ENCODE data around the gene PLAC1.

The PLAC1 gene

DNA sequence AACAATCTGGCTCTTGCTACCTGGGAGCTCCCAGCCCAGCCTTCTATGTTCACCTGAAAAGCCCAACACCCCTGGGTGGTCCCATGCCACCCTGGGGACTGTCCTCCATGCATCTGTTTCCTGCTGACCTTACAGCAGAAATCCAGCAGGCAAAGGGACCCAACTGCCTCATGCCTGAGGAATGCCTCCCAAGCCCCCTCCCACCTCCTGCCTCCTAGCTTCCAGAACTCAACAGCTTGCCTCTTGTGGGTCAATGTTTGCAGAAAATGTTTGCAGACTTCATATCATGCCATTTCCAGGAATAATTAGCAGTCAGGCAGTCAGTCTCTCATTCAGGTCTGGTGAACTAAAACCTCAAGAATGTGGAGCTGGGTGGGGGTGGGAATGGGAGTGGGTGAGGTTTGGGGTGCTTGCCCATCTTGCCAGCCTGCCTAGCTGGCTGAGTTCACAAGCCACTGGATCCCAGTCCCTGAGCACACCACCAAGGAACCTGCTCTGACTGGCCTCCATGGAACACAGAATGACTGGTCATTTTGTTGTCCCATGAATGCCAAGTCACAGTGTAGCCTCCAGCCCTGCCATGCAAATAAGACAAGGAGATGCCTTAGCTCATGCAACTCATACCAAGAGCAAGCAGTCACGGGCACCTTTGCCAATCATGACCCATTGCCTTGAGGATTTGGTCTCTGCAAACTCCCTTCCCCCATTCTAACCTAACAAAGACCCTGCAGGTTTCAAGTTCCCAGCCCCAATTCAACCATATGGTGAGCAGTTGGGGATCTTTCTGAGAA, 12.1 kb upstream of the PLAC1 start:
- no peak for DNase-seq

GRCh38 chrX:134669378-134670098, 11.3 kb upstream of the PLAC1 start:
- DNase-seq = no peak

GRCh38 chrX:134664202-134664601, 5.9 kb upstream of the PLAC1 start:
- DNase-seq = no peak

GRCh38 chrX:134661295-134661694, 3.0 kb upstream of the PLAC1 start:
- DNase-seq = no peak

- DNase-seq = no peak
Measured at GRCh38 chrX:134660627-134661026, 2.4 kb upstream of the PLAC1 start.

DNA sequence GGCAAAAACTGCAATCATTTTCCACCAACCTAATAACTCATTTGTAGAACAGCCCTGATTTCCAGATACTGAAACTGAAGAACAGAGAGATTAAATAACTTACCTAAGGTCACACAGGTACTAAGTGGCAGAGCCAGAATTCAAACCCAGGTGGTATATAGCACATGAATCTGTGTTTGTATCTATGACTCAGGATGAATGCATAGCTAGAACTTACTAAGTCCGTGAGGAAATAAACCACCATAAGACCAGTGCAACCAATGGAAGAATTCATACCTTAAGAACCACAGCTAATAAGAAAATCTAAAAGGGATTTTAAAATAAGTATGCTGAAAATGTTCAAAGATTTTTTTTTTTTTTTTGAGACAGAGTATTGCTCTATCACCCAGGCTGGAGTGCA, 1.5 kb upstream of the PLAC1 start:
- no peak for DNase-seq

DNA sequence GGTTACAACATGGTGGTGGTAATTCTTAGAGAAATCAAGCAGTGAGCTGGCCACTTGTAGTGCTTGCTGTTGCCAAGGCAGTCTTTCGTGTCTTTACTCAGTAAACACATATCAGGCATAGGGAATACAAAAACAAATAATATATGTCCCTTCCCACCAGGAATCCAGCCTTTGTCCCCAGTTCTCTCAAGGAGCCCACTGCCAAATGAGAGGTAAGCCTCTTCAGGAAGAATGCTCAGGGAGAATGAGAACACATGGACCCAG, 421 bp upstream of the PLAC1 start:
- no peak for DNase-seq

GRCh38 chrX:134654398-134655012, 3.8 kb downstream of the PLAC1 start:
- DNase-seq = peak in 1 of 5 experiments; percentile 52

DNA sequence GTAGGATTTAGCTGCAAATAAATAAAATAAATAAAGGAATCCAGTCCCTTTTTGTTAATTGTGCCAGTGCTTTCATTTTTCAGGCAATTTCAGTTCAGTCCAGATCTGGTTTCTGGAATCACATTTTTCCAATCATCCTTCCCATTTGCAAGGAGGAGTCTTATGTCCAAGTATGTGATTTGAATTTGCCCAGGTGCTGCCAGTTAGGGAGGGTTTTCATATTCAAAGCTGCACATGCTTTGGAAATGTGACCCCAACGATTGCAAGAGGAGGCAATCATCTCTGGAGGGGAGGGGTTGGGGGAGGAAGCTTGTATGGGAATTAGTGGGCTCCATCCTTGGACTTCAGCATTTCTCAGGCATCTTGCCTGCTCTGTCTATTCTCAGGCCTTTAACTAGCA, 4.4 kb downstream of the PLAC1 start:
- DNase-seq = no peak

DNA sequence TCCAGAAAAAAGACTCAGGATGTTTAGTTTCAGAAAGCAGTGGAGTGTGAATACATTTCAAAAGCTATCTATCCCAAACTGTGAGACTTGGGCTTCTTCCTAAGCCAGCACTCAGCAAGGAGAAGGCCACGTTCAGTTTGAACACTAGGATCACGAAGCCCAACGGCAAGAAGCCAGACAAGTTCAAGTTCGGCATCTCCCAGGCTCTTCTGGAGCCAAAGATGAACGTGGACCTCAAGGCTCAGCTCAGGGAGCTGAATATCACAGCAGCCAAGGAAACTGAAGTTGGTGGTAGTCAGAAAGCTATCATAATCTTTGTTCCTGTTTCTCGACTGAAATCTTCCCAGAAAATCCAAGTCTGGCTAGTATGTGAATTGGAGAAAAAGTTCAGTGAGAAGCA, 7.6 kb downstream of the PLAC1 start:
- no peak for DNase-seq

DNA sequence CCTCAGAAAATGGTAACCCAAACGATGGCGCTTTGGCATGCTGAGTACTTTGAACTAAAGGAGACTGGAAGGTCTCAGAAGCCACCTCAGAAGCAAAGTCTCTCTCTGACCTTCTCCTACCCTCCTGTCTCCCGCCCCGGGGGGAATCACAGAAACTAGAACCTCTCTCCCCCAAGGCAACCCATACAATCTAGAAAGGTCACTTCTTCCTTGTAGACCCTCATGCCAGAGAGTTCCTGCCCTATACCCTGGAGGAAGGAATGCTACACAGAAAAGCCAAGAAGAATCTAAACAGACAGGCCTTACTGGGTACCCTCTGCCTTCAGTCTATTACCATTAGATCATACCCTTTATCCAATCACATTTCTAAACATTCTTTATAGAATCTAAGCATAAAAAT, 8.5 kb downstream of the PLAC1 start:
- DNase-seq = no peak

DNA sequence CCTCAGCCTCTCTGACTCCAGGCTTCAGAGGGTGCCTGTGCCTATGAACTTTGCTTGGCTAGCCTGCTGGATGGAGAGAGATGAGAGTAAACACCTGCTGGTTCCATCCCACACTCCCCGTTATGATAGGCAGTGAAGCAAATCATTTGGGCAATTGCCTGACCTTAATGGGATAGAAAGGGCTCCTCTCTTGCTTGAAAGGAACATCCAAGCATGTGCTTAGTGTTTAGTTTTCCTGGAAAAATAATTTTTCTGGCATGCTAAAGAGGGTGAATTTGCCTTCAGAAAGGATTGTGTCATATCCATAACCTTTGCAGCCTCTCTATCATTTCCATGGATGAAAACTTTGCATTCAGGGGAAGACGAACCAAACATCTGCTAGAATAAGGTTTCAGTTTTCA, 10.8 kb downstream of the PLAC1 start:
- no peak for DNase-seq

- no peak for DNase-seq
Measured at GRCh38 chrX:134646691-134647090, 11.6 kb downstream of the PLAC1 start.

DNA sequence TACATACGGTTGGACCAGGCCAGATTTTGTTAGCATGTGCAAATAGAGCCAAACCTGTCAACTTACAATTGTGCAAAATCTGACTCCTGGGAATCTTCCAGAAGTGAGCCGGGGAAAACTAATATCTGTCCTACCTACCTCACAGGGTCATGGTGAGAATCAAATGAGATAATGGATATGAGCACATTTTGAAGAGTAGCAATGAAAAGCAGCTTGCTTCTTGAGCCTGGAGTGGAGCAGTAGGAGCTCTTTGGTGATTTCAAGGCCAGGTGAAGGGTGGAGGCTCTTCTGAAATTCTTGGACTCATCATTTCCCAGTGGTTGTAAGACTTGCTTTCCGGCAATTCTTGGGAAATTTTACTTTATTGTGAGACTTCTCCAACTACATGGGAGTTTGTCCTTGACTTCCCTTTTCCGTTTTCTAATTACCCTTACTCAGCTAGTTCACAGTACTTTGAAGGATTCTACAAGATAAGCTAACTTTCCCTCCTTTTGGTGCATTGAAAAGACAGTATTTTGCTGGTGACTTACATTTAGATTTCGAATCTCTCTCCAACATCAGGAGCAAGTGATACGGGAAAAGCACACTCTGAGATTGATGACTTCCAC, 12.2 kb downstream of the PLAC1 start:
- DNase-seq = no peak

- no peak for DNase-seq
Measured at GRCh38 chrX:134642386-134642785, 15.9 kb downstream of the PLAC1 start.

GRCh38 chrX:134641346-134641745, 16.9 kb downstream of the PLAC1 start:
- DNase-seq = no peak

- no peak for DNase-seq
Measured at GRCh38 chrX:134640914-134641313, 17.4 kb downstream of the PLAC1 start.

DNA sequence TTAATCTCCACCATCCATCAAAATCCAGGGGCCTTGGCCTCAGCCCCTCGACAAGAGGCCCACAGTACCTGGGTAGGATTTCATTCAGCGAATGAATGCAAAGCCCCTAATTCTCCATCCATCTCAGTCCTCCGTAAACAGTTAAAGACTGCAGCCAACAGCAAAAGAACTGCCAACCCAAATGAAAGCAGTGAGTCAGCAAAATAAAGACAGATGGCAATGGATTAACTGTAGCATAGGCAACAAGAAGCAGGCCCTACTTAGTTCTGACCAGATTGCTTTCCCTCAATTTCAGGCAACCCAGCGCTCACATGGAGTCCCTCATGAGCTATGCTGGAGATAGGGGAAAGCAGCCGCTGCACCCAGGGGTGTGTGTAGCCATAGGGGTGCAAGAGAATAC, 21.4 kb downstream of the PLAC1 start:
- no peak for DNase-seq

DNA sequence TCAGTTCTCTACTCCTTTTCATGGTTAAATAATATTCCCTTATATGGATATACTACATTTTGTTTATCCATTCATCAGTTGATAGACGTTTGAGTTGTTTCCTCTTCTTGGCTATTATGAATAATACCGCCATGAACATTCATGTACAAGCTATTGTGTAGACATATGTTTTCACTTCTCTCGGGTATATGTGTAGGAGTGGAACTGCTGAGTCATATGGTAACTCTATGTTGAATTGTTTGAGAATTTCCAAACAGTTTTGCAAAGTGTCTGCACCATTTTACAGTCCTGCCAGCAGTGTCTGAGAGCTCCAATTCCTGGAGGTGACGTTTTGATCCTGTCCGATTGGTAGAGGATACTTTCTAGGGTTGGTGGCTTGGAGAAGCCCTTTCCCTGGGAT, 23.6 kb downstream of the PLAC1 start:
- DNase-seq = peak in 1 of 5 experiments; percentile 52

GRCh38 chrX:134633832-134634231, 24.4 kb downstream of the PLAC1 start:
- DNase-seq = no peak

DNA sequence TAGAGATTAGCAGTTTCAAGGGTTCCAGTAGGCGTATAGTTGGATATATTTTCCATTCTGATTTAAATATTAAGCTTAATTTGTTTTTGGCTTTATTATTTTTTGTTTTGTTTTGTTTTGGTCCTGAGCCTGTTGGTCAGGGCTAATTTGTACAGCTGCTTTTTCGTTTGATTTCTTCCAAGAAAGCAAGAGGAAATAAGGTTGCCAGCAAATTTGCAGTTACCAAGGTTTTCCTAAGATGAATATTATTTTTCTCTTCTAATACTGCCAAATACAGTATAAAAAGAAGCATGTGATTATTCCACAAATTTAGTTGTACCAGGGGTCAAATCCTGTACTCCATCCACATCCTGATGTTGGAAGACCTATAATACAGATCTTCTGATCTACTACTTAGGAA, 24.9 kb downstream of the PLAC1 start:
- DNase-seq = no peak

- no peak for DNase-seq
Measured at GRCh38 chrX:134632355-134632754, 25.9 kb downstream of the PLAC1 start.

DNA sequence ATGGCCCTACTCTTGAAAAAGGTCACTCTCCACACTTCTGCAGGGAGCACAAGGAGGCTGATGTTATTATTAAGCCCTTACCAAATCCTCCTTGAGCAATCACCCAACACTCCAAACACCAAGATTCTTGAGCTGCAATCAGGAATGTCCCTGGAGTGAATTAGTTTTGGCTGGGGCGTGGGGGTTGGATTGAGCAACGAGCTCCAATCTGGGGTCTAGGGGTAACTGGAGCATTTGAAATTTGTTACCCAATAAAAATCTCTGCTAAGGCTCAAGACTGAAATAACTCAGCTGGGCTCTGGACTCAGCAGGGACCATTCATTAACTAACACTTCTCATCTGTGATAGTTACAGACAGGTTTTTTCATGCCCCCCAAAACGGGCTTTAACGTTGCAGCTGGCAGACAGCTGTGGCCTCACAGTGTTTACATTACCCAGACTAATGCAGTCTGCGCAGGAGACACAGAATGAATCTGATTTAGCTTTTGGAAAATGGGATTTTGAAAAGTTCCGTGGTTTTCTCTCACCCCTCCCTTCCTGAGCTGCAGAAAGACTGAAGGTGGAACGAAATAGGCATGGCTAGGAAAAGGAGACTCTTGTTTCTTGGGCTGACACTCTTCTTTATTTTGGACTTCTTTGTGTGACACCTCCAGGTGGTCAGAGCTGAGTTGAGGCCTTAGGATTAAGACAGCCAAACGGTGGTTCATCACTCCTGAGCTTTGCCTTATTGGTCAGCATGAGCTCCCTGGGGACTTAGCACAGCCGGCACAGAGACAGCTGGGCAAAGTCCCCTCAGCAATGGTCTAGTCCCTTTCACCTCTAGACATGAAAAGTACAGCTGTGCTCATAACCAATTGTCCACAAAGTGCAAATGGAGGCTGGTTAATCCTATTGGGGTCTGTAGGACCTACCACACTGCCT, 26.6 kb downstream of the PLAC1 start:
- DNase-seq = no peak
